ENCODE measurements around the gene CFAP54. TPM values are rescaled to one million over a fixed set of nuclear protein-coding genes. Genes with fewer than 3 reads are reported as not detected.

The CFAP54 gene
- total and polyA plus RNA-seq, 2 of the 4 experiments (the other 2 are of a cell fraction): 0.18 to 0.41 TPM

DNA sequence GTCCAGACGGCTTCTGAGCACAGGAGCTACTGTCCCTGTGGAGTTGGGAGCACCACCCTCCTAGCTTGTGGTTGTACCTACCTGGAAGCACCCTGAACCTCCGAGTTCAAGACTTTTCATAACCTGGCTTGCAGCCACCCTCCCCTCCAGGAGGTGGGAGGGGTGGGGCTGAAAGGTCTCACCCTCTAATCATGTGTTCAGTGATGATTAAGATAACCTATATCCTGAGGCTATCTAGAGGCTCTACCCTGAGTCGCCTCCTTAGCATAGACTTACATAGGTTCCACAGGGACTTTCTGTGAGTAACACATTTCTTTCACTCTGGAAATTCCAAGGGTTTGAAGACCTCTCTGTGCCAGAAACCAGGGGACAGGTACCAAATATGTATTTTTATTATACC, 146.5 kb downstream of the CFAP54 start:
- H3K4me2 ChIP-seq (ENCODE audit: low read depth, low read length): no peak overlapping the region
- H3K27me3 ChIP-seq (ENCODE audit: control insufficient read depth, insufficient read depth, low read length): no peaks in the 10 kb centered on the region
- H3K23ac ChIP-seq (ENCODE audit: low read depth, low read length): no peak overlapping the region
- no peak overlapping the region for H4K5ac ChIP-seq (ENCODE audit: low read depth, low read length)
- ChIA-PET POLR2A (ENCODE audit: unreplicated experiment) (no interaction called here), CTCF (no interaction called here)
- TF ChIP-seq RAD21 (IDR thresholded peaks at IDR 0.05; ENCODE audit: low read length): no peak
- TF ChIP-seq SMC3 (IDR thresholded peaks at IDR 0.05; ENCODE audit: low read depth, low read length): no peak
- TF ChIP-seq, protein P1, sequence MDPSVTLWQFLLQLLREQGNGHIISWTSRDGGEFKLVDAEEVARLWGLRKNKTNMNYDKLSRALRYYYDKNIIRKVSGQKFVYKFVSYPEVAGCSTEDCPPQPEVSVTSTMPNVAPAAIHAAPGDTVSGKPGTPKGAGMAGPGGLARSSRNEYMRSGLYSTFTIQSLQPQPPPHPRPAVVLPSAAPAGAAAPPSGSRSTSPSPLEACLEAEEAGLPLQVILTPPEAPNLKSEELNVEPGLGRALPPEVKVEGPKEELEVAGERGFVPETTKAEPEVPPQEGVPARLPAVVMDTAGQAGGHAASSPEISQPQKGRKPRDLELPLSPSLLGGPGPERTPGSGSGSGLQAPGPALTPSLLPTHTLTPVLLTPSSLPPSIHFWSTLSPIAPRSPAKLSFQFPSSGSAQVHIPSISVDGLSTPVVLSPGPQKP (IDR thresholded peaks at IDR 0.05; ENCODE audit: borderline replicate concordance, low read depth, low read length): no peak
- no peak for TF ChIP-seq BHLHE40 (IDR thresholded peaks at IDR 0.05; ENCODE audit: low read depth, low read length)
- no peak for TF ChIP-seq CHD1 (IDR thresholded peaks at IDR 0.05; ENCODE audit: low read depth, low read length)
- TF ChIP-seq, protein P2, sequence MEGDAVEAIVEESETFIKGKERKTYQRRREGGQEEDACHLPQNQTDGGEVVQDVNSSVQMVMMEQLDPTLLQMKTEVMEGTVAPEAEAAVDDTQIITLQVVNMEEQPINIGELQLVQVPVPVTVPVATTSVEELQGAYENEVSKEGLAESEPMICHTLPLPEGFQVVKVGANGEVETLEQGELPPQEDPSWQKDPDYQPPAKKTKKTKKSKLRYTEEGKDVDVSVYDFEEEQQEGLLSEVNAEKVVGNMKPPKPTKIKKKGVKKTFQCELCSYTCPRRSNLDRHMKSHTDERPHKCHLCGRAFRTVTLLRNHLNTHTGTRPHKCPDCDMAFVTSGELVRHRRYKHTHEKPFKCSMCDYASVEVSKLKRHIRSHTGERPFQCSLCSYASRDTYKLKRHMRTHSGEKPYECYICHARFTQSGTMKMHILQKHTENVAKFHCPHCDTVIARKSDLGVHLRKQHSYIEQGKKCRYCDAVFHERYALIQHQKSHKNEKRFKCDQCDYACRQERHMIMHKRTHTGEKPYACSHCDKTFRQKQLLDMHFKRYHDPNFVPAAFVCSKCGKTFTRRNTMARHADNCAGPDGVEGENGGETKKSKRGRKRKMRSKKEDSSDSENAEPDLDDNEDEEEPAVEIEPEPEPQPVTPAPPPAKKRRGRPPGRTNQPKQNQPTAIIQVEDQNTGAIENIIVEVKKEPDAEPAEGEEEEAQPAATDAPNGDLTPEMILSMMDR (conservative IDR thresholded peaks at IDR 0.05; ENCODE audit: low read depth, low read length): no peak
- TF ChIP-seq MXI1 (IDR thresholded peaks at IDR 0.05; ENCODE audit: borderline replicate concordance, low read depth, low read length): no peak
- TF ChIP-seq MAZ (IDR thresholded peaks at IDR 0.05; ENCODE audit: borderline replicate concordance, low read depth, low read length): no peak
- TF ChIP-seq, protein P3, sequence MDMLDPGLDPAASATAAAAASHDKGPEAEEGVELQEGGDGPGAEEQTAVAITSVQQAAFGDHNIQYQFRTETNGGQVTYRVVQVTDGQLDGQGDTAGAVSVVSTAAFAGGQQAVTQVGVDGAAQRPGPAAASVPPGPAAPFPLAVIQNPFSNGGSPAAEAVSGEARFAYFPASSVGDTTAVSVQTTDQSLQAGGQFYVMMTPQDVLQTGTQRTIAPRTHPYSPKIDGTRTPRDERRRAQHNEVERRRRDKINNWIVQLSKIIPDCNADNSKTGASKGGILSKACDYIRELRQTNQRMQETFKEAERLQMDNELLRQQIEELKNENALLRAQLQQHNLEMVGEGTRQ (IDR thresholded peaks at IDR 0.05; ENCODE audit: low read depth, low read length): no peak
- TF ChIP-seq RFX5 (IDR thresholded peaks at IDR 0.05; ENCODE audit: low read depth, low read length): no peak
- TF ChIP-seq NFE2L2 (IDR thresholded peaks at IDR 0.05; ENCODE audit: low read depth, low read length): no peak
- TF ChIP-seq FOS (IDR thresholded peaks at IDR 0.05; ENCODE audit: low read depth, low read length): no peak
- no peak for TF ChIP-seq RCOR1 (IDR thresholded peaks at IDR 0.05; ENCODE audit: insufficient replicate concordance, low read length)
- TF ChIP-seq POLR2A (IDR thresholded peaks at IDR 0.05; ENCODE audit: low read depth, low read length): no peak
- no peak for TF ChIP-seq CEBPB (IDR thresholded peaks at IDR 0.05; ENCODE audit: low read depth, low read length)
- no peak for TF ChIP-seq MAFK (IDR thresholded peaks at IDR 0.05; ENCODE audit: low read depth, low read length)
- no TSS peak for BruUV-seq (replicated peaks)
- H3K79me1 ChIP-seq (ENCODE audit: low read depth in 1 of 2, low read length in 2 of 2): no peaks in the 10 kb centered on the region
- no peak overlapping the region for H3K4me3 ChIP-seq (ENCODE audit: insufficient read depth, low read depth, low read length)
- H2BK20ac ChIP-seq (ENCODE audit: low read depth, low read length): no peak overlapping the region
- no peak overlapping the region for H3K4ac ChIP-seq (ENCODE audit: low read depth, low read length)
- H3K27ac ChIP-seq (ENCODE audit: insufficient read depth, low read length): no peak overlapping the region
- no CpG with 5 or more reads among the region's 3 CpGs for WGBS, 2 experiments (ENCODE audit: extremely low coverage in 2 of 2, insufficient read length in 1 of 2)
- H2AK5ac ChIP-seq (ENCODE audit: low read depth, low read length): no peak overlapping the region
- peak overlapping the region; percentile 73 for H2AK9ac ChIP-seq (replicated peaks; ENCODE audit: low read depth, low read length, poor library complexity)
- no peak overlapping the region for H4K8ac ChIP-seq (ENCODE audit: low read depth in 2 of 2, low read length in 2 of 2)
- H3K9ac ChIP-seq (ENCODE audit: low read depth, low read length): no peak overlapping the region
- no peaks in the 10 kb centered on the region for H3K9me1 ChIP-seq (ENCODE audit: insufficient read depth, low read length)
- H4K91ac ChIP-seq (ENCODE audit: insufficient read depth, low read depth, low read length): no peak overlapping the region
- H3K56ac ChIP-seq (ENCODE audit: extremely low read depth, insufficient read depth, low read length): no peak overlapping the region
- dilution Hi-C loops (cut with HindIII; ENCODE audit: low sequenced_read_pairs, unreplicated experiment) (no loop called here), in situ Hi-C loops (cut with MboI; ENCODE audit: low sequenced_read_pairs) (no loop called here), intact Hi-C loops (cut with micrococcal nuclease) (no loop called here)
- H2AFZ ChIP-seq (replicated peaks; ENCODE audit: low read length, poor library complexity): no peak overlapping the region
- H3K9me3 ChIP-seq (ENCODE audit: control insufficient read depth, insufficient read depth, low read length): no peaks in the 10 kb centered on the region
- H2BK15ac ChIP-seq (ENCODE audit: low read depth, low read length): no peak overlapping the region
- no peak overlapping the region for H2BK5ac ChIP-seq (ENCODE audit: low read depth, low read length, poor library complexity, severe bottlenecking)
- H3K18ac ChIP-seq (ENCODE audit: low read depth, low read length): no peak overlapping the region
- H2BK120ac ChIP-seq (ENCODE audit: low read depth, low read length): no peak overlapping the region
- no peaks in the 10 kb centered on the region for H3K4me1 ChIP-seq (ENCODE audit: control insufficient read depth, insufficient read depth, low read length)
- no peak for DNase-seq
- no peaks in the 10 kb centered on the region for H3K36me3 ChIP-seq (ENCODE audit: control insufficient read depth, insufficient read depth, low read length)
- H3K14ac ChIP-seq (replicated peaks; ENCODE audit: low read depth, low read length): no peak overlapping the region
- no peaks in the 10 kb centered on the region for H4K20me1 ChIP-seq (ENCODE audit: insufficient read depth, low read length)
- no peak for ATAC-seq (ENCODE audit: low read depth)

All from IMR-90 (cell line).